Psoas muscle (tissue), 8 donors: ENCODE measurements around the gene DNM3. TPM values are rescaled to one million over a fixed set of nuclear protein-coding genes. Genes with fewer than 3 reads are reported as not detected.

Experiments
- ATAC-seq, 4 donors: fragments of 200-7000 bp; cut with Tn5 transposase; one replicate each; pipeline ENCODE4 v1.9.1; 2020; ENCODE audit warnings: moderate library complexity in 3 of 4, mild to moderate bottlenecking in 2 of 4
- DNase-seq, 2 donors: peaks; one replicate each; pipeline ENCODE4 v3.0.0-alpha.2; 2020
- H3K27ac ChIP-seq: fragments of 200-600 bp; one replicate; pipeline ENCODE4 v1.8.0; 2022
- H3K27me3 ChIP-seq, 3 donors: fragments of 200-600 bp in 1 of 3; one replicate each; pipeline versions ENCODE4 v1.6.1 to v1.8.0; 2013 to 2022; ENCODE audit warnings: low read length in 2 of 3, mild to moderate bottlenecking in 2 of 3, moderate library complexity in 1 of 3; ENCODE audit not compliant: insufficient read depth in 3 of 3
- H3K36me3 ChIP-seq, 2 donors: fragments of 200-600 bp in 1 of 2; one replicate each; pipeline versions ENCODE4 v1.6.1 to v1.8.0; 2013 to 2022; ENCODE audit warnings: low read depth in 1 of 2, mild to moderate bottlenecking in 1 of 2, moderate library complexity in 1 of 2; ENCODE audit not compliant: insufficient read depth in 1 of 2
- H3K4me1 ChIP-seq: fragments of 200-600 bp; one replicate; pipeline ENCODE4 v1.8.0; 2022
- H3K4me3 ChIP-seq: fragments of 200-600 bp; one replicate; pipeline ENCODE4 v1.8.0; 2022; ENCODE audit warnings: mild to moderate bottlenecking
- H3K9me3 ChIP-seq: fragments of 200-600 bp; one replicate; pipeline ENCODE4 v1.8.0; 2022
- WGBS, 3 donors: extraction: QIAGEN DNeasy Blood & Tissue Kit; methylation state at CpG; one replicate each; pipeline versions ENCODE4 v1.1.6 to v1.1.7; 2013; 5-methylcytosine and 5-hydroxymethylcytosine counted together
- intact Hi-C, 2 donors: fragments of 100-400 bp; cut with DNase I; formaldehyde crosslinking; loops; one replicate each; pipeline versions ENCODE4 v1.11.0 to v1.14.2; 2022
- polyA plus RNA-seq, 3 donors: library from polyadenylated mRNA; stranded (reverse); fragments of 200-250 nt; gene quantifications; one replicate each; pipeline ENCODE4 v1.2.3, GENCODE V29; 2013
- total RNA-seq, 4 donors: library from RNA; stranded (reverse); fragmentation: NEBNext Ultra II Directional in 2 of 4; extraction: Animal tissue kit (Norgen Biotek cat#: 25700) in 2 of 4; gene quantifications; one replicate each; pipeline versions ENCODE4 v1.2.1 to v1.2.4, GENCODE V29; 2021 to 2023
- TF ChIP-seq, protein P1 (sequence below): fragments of 200-600 bp; IDR thresholded peaks from one replicate; pipeline ENCODE4 v1.8.0; 2022; ENCODE audit warnings: antibody characterized with exemption
- donor health status: healthy with polysubstance abuse.
- donor health status: DM: no; HTN: no; CAD: no; lungs with moderate emphysema.
- donor health status: Bipolar disorder and iron deficiency.
- donor health status: healthy.
- donor health status: DM: yes; HTN: yes; CAD: no.
- donor health status: DM: no; HTN: no; CAD: no.
- donor health status: DM: no; HTN: no; CAD: no.
- donor health status: DM: yes; HTN: yes; CAD: no.

The DNM3 gene
- total and polyA plus RNA-seq, 7 donors, result 0.31 to 1.0 (median 0.77) TPM

DNA sequence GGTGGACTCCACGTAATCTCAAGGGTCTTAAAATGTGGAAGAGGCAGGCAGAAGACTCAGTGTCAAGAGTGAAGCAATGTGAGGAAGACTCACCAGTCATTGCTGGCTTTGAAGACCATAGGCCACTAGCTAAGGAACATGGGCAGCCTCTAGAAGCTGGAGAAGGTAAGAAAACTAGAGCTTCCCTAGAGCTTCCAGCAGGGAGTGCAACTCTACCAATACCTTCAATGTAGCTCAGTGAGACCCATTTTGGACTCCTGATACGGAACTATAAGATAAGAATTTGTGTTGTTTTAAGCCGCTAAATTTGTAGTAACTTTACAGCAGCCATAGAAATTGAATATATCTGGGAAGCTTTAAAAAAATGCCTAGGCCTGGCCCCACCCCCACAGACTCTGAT is 41.0 kb upstream of the DNM3 start:
- H3K4me3 ChIP-seq, result no peak overlapping the region
- DNase-seq, result no peak
- peaks cover 12 to 33% of the 10 kb centered on the region in 2 donors for H3K36me3 ChIP-seq
- WGBS, 3 donors, result 89 to 97% (median 96%) methylated on average over 3 of the region's 3 CpGs
- no peaks in the 10 kb centered on the region for H3K4me1 ChIP-seq
- H3K27me3 ChIP-seq, result no peaks in the 10 kb centered on the region
- intact Hi-C loops, result loop anchor here in 1 of 2 donors (2.0 to 5.0 kb wide), 2 partner anchors 42 to 184 kb away; partner anchors contain the start of gene DNM3
- TF ChIP-seq, protein P1, sequence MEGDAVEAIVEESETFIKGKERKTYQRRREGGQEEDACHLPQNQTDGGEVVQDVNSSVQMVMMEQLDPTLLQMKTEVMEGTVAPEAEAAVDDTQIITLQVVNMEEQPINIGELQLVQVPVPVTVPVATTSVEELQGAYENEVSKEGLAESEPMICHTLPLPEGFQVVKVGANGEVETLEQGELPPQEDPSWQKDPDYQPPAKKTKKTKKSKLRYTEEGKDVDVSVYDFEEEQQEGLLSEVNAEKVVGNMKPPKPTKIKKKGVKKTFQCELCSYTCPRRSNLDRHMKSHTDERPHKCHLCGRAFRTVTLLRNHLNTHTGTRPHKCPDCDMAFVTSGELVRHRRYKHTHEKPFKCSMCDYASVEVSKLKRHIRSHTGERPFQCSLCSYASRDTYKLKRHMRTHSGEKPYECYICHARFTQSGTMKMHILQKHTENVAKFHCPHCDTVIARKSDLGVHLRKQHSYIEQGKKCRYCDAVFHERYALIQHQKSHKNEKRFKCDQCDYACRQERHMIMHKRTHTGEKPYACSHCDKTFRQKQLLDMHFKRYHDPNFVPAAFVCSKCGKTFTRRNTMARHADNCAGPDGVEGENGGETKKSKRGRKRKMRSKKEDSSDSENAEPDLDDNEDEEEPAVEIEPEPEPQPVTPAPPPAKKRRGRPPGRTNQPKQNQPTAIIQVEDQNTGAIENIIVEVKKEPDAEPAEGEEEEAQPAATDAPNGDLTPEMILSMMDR, result no peak
- no peaks in the 10 kb centered on the region for H3K9me3 ChIP-seq
- ATAC-seq, result no peak
- no peak overlapping the region for H3K27ac ChIP-seq

DNA sequence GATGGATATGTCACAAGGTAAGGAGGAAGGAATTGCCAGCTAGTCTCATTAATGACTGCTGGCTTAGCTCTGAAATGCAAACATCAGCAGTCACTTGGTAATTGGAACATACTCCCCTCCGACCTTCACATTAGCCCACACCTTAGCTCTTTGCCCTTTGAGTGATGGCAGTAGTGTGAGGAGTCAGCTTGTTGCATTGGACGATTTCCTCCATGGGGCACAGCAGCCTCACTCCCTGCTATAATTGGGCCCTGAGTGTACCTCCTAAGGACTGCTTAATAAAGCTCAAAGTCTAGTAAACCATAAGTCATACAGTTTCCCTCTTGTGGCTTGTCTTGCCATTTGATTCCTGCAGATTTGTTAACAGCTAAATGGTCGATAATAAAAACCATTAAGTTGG is 40.4 kb upstream of the DNM3 start:
- Histone ChIP-seq H3K36me3 (peaks cover 8 to 28% of the 10 kb centered on the region in 2 donors), H3K4me1 (no peaks in the 10 kb centered on the region), H3K27ac (no peak overlapping the region), H3K9me3 (no peaks in the 10 kb centered on the region), H3K4me3 (no peak overlapping the region), H3K27me3 (no peaks in the 10 kb centered on the region)
- ATAC-seq (no peak), DNase-seq (no peak)
- intact Hi-C loops, result loop anchor here in 1 of 2 donors (2.0 to 5.0 kb wide), 2 partner anchors 41 to 184 kb away; partner anchors contain the start of gene DNM3
- WGBS, 3 donors, result 62 to 65% (median 62%) methylated on average over 3 of the region's 3 CpGs
- TF ChIP-seq, protein P1, result no peak

DNA sequence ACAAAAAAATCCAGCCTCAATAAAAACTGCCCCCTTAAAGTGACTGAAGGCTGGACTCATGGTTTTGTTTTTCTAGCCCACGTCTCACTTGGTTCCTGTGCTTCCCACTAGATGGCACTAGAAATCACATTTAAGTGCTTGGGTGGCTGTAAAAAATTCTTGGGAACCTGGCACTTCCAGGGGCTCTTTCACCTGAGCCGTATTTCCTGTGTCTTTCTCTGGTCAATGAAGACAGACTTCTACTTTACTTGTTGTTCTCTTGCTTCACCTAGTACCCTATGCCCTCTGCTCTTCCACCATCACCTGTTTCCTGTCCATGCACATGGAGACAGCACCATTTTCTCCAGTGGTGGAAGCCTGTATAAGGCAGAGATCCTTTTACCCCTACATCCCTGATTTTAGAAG is 39.8 kb upstream of the DNM3 start:
- 0 to 2% (median 0%) methylated on average over 2 of the region's 2 CpGs for WGBS, 3 donors
- TF ChIP-seq, protein P1, result peak; percentile 71
- Histone ChIP-seq H3K27me3 (no peaks in the 10 kb centered on the region), H3K4me3 (no peak overlapping the region), H3K36me3 (peaks cover 5 to 21% of the 10 kb centered on the region in 2 donors), H3K4me1 (no peaks in the 10 kb centered on the region), H3K9me3 (no peaks in the 10 kb centered on the region), H3K27ac (no peak overlapping the region)
- intact Hi-C loops, result loop anchor here in 1 of 2 donors (2.0 to 5.0 kb wide), 2 partner anchors 41 to 183 kb away; partner anchors contain the start of gene DNM3
- ATAC-seq (peak; percentile 51 to 80 (median 66)), DNase-seq (no peak)

DNA sequence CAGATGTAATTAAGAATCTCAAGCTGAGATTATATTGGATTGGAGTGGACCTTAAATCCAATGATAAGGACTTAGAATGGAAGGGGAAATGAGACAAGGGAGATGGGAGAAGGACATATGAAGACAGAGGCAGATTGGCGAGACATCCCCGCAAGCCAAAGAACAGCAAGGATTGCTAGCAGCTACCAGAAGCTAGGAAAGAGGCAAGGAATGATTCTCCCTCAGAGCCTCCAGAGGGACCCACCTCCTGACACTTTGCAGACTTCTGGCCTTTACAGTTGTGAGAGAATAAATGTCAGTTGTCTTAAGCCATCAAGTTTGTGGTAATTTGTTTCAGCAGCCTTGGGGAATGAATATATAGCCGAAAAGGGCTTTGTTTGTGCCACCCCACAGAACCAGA is 39.1 kb upstream of the DNM3 start:
- no peaks in the 10 kb centered on the region for H3K4me1 ChIP-seq
- ATAC-seq (no peak), DNase-seq (no peak)
- H3K36me3 ChIP-seq, result peaks cover 2 to 14% of the 10 kb centered on the region in 2 donors
- intact Hi-C loops, result loop anchor here (2.0 to 5.0 kb wide), 2 partner anchors 40 to 183 kb away; partner anchors contain the start of gene DNM3 (in 1 of the 2)
- WGBS, 3 donors, result 95 to 98% (median 97%) methylated on average over 3 of the region's 3 CpGs
- H3K4me3 ChIP-seq, result no peak overlapping the region
- no peaks in the 10 kb centered on the region for H3K27me3 ChIP-seq
- H3K9me3 ChIP-seq, result no peaks in the 10 kb centered on the region
- TF ChIP-seq, protein P1, result no peak
- H3K27ac ChIP-seq, result no peak overlapping the region

DNA sequence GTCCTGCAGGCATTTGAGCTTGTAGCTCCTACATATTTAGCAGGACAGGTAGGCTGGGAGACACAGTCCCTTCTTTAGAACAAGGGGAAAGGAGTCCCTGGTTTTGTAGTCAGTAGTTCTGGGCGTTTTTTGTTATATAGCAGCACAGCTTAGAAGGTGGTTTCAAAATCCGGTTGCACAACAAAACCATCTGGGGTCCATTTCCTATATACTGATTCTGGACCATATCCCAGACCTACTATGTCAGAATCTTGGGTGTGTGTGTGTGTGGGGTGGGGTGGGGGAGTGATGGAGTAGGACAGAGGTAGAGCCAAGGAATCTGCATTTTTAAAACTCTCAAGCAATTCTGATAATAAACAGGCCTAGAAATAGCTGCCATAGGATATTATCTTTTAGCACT is 38.3 kb upstream of the DNM3 start:
- ATAC-seq, result no peak
- Histone ChIP-seq H3K27me3 (no peaks in the 10 kb centered on the region), H3K36me3 (peaks cover 0 to 6% of the 10 kb centered on the region in 2 donors), H3K9me3 (no peaks in the 10 kb centered on the region), H3K4me1 (no peaks in the 10 kb centered on the region), H3K4me3 (no peak overlapping the region), H3K27ac (no peak overlapping the region)
- TF ChIP-seq, protein P1, result no peak
- no peak for DNase-seq
- intact Hi-C loops, result loop anchor here (2.0 to 5.0 kb wide), 2 partner anchors 39 to 182 kb away; partner anchors contain the start of gene DNM3 (in 1 of the 2)
- 57 to 67% (median 66%) methylated on average over 2 of the region's 2 CpGs for WGBS, 3 donors
